ENCODE results near the gene RMND5A.
"Not testable (repeated sequence)": the region's sequence is repeated elsewhere in the genome, so short reads cannot be mapped to it uniquely, and the experiment has no call there.

RMND5A gene

GRCh38 chr2:86714579-86715173 lies 5.4 kb upstream of the RMND5A start:
- DNase-seq = not testable (repeated sequence)

GRCh38 chr2:86719263-86719636 lies 841 bp upstream of the RMND5A start:
- not testable (repeated sequence) for DNase-seq

GRCh38 chr2:86720540-86721320 lies 639 bp downstream of the RMND5A start:
- peak; percentile 8 to 30 (median 14) for DNase-seq

DNA sequence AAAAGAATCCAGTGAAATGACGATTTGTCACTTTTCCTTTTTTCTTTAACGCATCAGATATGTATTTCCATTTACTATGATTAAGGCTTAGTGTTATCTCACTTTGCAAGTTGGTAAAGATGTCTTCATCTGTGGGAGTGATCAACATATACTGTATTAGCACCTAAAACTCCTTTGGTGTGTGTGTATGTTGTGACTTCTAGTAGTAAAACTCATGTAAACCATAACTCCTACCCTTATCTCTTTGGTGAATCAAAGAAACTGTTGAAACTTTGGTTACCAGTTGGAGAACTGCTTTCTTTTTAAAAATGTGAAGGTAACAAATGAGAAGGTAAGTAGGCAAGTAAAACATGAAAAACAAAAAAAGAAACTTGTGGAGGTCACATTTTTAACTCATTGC lies 5.6 kb downstream of the RMND5A start:
- not testable (repeated sequence) for DNase-seq

DNA sequence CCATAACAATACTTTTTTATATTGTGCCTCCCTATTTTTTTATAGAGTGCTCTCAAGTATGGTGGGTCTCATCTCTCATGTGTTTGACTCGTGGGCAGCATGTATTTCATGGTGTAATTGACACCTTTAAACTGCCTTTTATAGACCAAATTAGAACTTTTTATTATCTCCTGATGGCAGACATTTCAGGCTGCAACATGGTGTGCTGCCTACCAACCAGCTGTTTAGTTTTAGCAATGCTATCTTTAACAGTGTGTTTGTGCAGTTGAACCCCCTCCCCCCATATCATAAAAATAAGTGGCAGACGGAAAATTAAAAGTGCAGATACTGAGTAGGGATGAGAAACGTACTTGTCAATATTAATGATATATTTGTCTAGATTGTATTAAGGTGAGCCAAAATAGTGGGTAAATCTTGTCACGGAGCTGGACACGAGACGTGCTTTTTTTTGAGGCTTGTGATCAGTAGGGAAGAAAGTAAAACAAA lies 12.0 kb downstream of the RMND5A start:
- DNase-seq = not testable (repeated sequence)

- not testable (repeated sequence) for DNase-seq
Observed at GRCh38 chr2:86732837-86733236, 12.7 kb downstream of the RMND5A start.

DNA sequence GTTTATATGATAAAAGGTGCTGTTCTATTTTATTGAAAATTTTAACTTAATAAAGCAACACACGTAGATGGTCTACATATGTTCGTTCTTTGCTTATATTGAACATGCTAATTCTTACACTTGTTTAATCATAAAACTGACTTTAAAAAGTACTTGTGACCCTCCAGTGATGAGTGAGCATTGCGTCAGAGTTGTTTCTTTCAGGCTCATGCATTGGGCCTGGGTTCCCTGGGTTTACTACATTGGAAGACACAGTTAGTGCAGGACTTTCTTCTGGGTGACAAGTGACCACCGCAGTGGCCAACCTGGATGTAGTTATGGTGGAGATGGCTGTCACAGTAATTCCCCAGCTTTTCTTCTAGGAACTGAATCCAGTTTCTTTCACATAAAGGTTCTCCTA lies 13.4 kb downstream of the RMND5A start:
- DNase-seq = not testable (repeated sequence)

- not testable (repeated sequence) for DNase-seq
Observed at GRCh38 chr2:86734896-86735295, 14.8 kb downstream of the RMND5A start.

GRCh38 chr2:86739485-86739884 lies 19.4 kb downstream of the RMND5A start:
- not testable (repeated sequence) for DNase-seq

- DNase-seq = not testable (repeated sequence)
Observed at GRCh38 chr2:86739889-86740288, 19.8 kb downstream of the RMND5A start.

- DNase-seq = not testable (repeated sequence)
Observed at GRCh38 chr2:86741889-86742498, 21.9 kb downstream of the RMND5A start.

DNA sequence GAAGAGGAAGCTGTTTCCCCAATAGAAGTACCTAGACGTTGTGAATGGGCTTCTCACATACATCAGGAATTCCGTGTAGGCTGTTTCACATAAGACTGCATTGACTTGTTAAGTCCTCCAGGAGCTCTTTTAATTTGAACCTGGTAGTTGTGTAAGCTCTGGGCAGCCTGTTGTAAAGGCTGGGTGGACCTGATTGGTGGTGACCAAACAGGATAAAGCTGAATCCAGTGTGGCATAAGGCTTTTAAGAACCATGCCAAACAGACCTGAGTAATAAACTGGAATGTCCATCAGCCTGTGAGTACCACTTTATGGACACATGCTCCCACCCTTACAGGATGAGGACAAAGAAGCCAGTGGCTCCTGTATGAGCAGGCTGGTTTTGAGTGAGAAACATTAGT lies 24.1 kb downstream of the RMND5A start:
- no peak for DNase-seq

DNA sequence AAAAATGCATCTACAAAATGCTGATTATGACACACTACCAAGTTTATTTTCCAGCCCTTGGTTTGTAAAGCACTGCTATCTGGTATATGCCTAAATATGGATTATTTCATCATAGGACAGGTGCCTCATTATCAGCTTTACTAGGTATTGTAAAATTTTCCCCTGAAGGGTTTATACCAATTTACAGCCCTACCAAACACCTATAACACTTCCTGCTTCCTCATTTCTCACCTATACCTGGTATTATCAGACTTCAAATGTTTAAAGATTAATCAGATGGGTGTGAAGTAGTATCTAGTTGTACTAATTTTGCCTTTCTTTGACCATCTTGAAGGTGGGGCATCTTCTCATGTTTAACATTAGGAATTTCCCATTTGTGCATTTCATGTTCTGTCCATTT lies 26.8 kb downstream of the RMND5A start:
- no peak for DNase-seq

DNA sequence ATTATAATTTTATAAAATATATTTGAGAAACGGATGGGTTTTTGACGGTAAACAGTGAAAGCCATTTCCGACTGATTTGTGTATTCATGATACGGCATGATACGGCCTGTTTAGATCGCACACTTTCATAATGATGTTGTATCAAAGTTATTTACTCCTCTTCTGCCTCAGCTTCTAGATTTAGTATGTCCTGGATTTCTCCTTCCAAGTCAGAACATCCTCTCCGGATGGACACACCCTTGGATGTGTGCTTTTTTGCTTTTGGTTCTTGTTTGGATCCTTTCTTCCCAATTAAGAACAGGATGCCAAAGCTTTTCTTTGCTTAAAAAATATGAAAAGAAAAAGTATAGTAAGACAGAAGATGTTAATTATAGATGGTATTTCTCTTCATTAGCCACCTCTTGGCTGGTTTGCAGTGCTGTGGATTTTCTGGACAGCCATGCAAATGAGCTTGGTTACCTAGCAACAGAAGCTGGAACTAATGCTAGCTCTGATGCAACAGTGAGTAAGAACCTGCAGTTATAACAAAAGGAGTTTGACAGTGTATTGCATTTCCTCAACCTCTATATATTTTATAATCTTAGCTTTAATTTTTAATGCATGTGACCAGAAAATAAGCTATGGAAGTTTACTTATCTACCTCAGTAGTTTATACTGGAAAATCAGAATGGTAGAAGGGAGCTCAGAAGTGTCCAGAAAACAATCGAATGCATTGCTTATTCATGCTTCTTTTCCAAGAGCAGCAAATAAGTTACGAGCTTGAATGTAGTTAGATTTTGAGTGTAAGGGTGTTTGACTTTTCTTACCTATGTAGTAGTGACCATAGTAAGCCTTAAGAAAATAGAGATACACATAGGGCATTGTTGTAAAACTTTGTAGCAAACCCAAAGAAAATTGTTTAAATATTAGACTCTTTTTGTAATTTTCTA lies 27.9 kb downstream of the RMND5A start:
- DNase-seq = no peak

GRCh38 chr2:86750240-86750839 lies 30.2 kb downstream of the RMND5A start:
- DNase-seq = no peak

- no peak for DNase-seq
Observed at GRCh38 chr2:86751778-86752177, 31.7 kb downstream of the RMND5A start.

DNA sequence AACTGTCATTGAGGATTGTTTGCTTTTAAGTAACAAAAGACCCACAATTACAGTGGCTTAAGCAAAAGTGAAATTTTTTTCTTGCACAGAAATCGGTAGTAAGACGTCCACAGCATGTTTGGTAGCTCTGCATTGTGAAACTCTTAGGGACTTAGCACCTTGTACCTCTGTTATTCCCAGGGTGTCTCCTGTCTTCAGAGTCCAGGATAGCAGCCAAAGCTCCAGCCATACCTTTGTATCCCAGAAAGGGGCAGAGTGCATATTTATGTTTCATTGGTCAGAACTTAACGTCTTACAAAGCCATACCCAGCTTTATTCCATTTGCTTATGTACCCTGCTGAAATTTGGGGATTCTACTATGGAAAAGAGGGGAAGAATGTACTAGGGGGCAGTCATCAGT lies 32.8 kb downstream of the RMND5A start:
- no peak for DNase-seq

DNA sequence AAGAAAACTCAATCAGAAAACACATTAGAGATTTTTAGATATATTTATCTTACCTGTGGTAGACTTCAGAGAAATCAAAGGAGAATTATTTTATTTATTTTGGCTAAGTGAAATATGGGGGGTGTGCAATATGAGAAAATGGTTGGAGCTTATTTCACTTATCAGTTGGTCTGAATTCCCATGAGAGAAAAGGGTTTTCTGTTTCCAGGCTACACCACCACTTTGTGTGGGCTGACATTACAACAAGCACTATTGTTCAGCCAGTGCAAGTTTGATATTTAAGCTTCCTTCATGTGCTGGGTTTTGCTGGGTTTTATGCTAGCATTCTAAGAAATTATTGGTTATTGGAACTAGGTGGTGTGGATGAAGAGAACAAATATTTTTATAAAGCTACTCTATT lies 33.5 kb downstream of the RMND5A start:
- DNase-seq = no peak

DNA sequence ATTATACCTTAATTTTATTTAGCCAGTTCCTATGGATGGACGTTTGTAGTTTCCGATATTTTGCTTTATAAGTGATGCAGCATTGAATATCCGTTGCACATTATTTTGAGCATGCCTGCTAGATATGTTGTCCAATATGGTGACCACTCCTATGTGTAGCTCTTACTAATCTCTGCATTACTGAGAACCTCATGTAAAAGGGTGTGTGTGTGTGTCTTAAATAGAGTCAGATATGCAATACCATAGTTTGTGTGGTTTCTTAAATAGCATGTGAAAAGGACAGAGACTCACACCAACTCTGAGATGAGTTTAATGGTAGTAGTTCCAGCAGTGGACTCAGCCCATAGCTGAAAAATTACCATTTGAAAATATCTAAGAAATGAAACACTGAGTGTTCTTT lies 38.3 kb downstream of the RMND5A start:
- DNase-seq = no peak

DNA sequence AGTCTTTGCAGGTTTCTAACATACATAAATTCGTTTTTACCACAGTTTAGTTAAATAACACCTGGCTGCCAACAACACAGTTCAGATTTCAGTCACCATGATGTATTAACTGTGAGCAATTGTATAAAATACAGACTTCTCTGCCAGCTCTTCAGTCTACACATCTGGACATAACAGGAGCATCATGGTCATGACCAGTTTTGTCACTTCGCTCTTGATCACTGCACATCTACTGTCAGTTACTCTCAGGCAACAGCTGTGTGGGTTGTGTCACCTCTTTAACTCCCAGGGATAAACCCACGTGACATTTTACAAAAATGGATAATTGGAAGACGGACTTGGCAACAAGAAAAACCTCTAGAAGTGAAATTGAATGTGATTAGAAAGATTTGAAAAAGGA lies 40.3 kb downstream of the RMND5A start:
- no peak for DNase-seq

- no peak for DNase-seq
Observed at GRCh38 chr2:86764661-86765309, 44.7 kb downstream of the RMND5A start.

DNA sequence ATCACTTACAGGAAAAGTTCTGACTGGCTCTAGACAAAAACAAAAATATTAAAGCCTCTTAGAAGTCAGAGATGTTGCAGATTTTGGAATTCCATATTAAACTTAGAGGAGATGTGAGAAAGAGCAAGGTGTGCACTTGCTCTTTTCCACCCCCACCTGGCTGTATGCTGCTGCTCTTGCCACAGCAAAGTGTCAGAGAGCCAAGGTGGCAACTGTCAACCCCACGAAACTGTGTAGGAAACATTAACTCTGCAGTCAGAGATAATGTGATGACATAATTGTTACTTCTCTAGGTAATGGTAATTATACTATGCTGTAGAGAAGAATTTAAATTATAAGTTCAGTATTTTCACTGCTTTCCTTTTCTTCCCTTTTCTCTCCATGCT lies 45.2 kb downstream of the RMND5A start:
- no peak for DNase-seq

Measured in activated CD4-positive, CD25-positive, alpha-beta regulatory T cell (primary cell).